Measurements from ENCODE around the gene MRPS2. TPM values are rescaled to one million over a fixed set of nuclear protein-coding genes. Genes with fewer than 3 reads are reported as not detected.

The MRPS2 gene
- polyA plus RNA-seq, 2 of the 4 experiments (the other 2 are of a cell fraction), result 66.9 to 90.1 TPM

DNA sequence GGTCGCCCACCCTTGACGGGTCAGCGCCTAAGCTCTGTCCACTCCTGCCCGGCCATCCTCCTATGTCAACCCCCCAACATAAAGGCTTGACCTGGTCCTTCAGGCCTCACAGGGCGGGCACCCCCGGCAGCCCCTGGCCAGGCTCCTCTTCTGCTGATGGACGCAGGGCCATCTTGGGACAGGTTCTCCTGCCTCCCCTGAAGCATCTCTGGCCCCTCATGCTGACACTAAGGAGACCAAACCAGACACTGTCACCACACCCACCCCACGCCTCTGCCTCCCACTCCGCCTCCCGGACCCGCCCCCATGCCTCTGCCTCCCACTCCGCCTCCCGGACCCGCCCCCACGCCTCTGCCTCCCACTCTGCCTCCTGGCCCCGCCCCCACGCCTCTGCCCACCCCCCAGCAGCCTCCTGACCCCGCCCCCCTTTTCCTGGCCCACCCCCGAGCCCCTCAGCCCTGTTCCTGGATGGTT, 52.3 kb downstream of the MRPS2 start:
- CTCF ChIA-PET, result interaction anchor here (0.7 to 1.3 kb wide), 4 partner anchors 17 to 1881 kb away, joined by 3 to 4 read pairs (median 3); no protein-coding TSS in a partner anchor
- Histone ChIP-seq H3K9me3 (no peaks in the 10 kb centered on the region), H3K4me2 (no peak overlapping the region), H3K4me1 (0 out of 3 replicates have a peak, but pooled peaks cover 2% of the 10 kb centered on the region), H3K4me3 (no peak overlapping the region), H3K27ac (no peak overlapping the region)
- FAIRE-seq, result no peak
- no peak for DNase-seq (ENCODE audit: low read depth in 1 of 2, low spot score in 1 of 2)
- 80% methylated on average over 6 of the region's 19 CpGs for WGBS (ENCODE audit: missing lambda C conversion rate)
- no peak for TF ChIP-seq MYC (IDR thresholded peaks at IDR 0.05; ENCODE audit: borderline replicate concordance, low read length)
- TF ChIP-seq CBX2 (IDR thresholded peaks at IDR 0.05; ENCODE audit: borderline replicate concordance, low read depth), result no peak
- TF ChIP-seq BHLHE40 (IDR thresholded peaks at IDR 0.05; ENCODE audit: low read depth, low read length), result no peak
- TF ChIP-seq GATA3 (IDR thresholded peaks at IDR 0.05; ENCODE audit: borderline replicate concordance), result no peak
- TF ChIP-seq SMC3 (IDR thresholded peaks at IDR 0.05), result no peak
- TF ChIP-seq HDAC2 (IDR thresholded peaks at IDR 0.05), result no peak
- TF ChIP-seq, protein P1, sequence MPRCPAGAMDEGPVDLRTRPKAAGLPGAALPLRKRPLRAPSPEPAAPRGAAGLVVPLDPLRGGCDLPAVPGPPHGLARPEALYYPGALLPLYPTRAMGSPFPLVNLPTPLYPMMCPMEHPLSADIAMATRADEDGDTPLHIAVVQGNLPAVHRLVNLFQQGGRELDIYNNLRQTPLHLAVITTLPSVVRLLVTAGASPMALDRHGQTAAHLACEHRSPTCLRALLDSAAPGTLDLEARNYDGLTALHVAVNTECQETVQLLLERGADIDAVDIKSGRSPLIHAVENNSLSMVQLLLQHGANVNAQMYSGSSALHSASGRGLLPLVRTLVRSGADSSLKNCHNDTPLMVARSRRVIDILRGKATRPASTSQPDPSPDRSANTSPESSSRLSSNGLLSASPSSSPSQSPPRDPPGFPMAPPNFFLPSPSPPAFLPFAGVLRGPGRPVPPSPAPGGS (IDR thresholded peaks at IDR 0.05), result no peak
- TF ChIP-seq NR3C1 (IDR thresholded peaks at IDR 0.05), result no peak
- TF ChIP-seq KDM1A (IDR thresholded peaks at IDR 0.05; ENCODE audit: low read depth), result no peak
- TF ChIP-seq EHMT2 (IDR thresholded peaks at IDR 0.05; ENCODE audit: low read depth), result no peak
- no peak for TF ChIP-seq PBX3 (IDR thresholded peaks at IDR 0.05)
- no peak for TF ChIP-seq SREBF2 (IDR thresholded peaks at IDR 0.05)
- TF ChIP-seq FOXS1 (CRISPR knock-in tag; IDR thresholded peaks at IDR 0.05), result no peak
- no peak for TF ChIP-seq ZFP36 (IDR thresholded peaks at IDR 0.05; ENCODE audit: borderline replicate concordance, partially characterized antibody)
- no peak for TF ChIP-seq HOXB13 (CRISPR knock-in tag; IDR thresholded peaks at IDR 0.05; ENCODE audit: low read depth)
- TF ChIP-seq POLR2AphosphoS2 (conservative IDR thresholded peaks at IDR 0.05; ENCODE audit: low read length), result no peak
- TF ChIP-seq JUN (IDR thresholded peaks at IDR 0.05), result no peak
- no peak for TF ChIP-seq ESRRA (IDR thresholded peaks at IDR 0.05; ENCODE audit: borderline replicate concordance, low read length)
- TF ChIP-seq JUNB (IDR thresholded peaks at IDR 0.05), result no peak
- no peak for TF ChIP-seq USF2 (IDR thresholded peaks at IDR 0.05)
- no peak for ATAC-seq
- POLR2A ChIA-PET, result no interaction called here

Other genes with a start within 250 kb of the MRPS2 start
- 7.4 and 8.5 TPM in 2 replicates for gene PPP1R26, start 20.9 kb upstream of the MRPS2 start, polyA plus RNA-seq (2011; rRNA removed)
- 10.9 to 12.7 TPM (median 11.4 TPM) in 3 replicates for gene PPP1R26, start 20.9 kb upstream of the MRPS2 start, polyA plus RNA-seq (2017; fragmentation: RNase III; extraction: RNeasy Plus Mini Kit Qiagen cat#74134 plus additional on column Dnase treatment)
- gene LCN1, start 20.8 kb downstream of the MRPS2 start, polyA plus RNA-seq (2011; rRNA removed), result not detected in 2 replicates
- gene LCN1, start 20.8 kb downstream of the MRPS2 start, polyA plus RNA-seq (2017; fragmentation: RNase III; extraction: RNeasy Plus Mini Kit Qiagen cat#74134 plus additional on column Dnase treatment), result not detected in 3 replicates
- gene OBP2A, start 45.4 kb downstream of the MRPS2 start, polyA plus RNA-seq (2011; rRNA removed), result not detected in 2 replicates
- gene OBP2A, start 45.4 kb downstream of the MRPS2 start, polyA plus RNA-seq (2017; fragmentation: RNase III; extraction: RNeasy Plus Mini Kit Qiagen cat#74134 plus additional on column Dnase treatment), result not detected in 3 replicates
- gene PAEP, start 61.1 kb downstream of the MRPS2 start, polyA plus RNA-seq (2011; rRNA removed), result 0.15 TPM in 1 of 2 replicates, not detected in the other
- gene PAEP, start 61.1 kb downstream of the MRPS2 start, polyA plus RNA-seq (2017; fragmentation: RNase III; extraction: RNeasy Plus Mini Kit Qiagen cat#74134 plus additional on column Dnase treatment), result not detected in 3 replicates
- not detected in 2 replicates for gene GLT6D1, start 138.9 kb downstream of the MRPS2 start, polyA plus RNA-seq (2011; rRNA removed)
- gene GLT6D1, start 138.9 kb downstream of the MRPS2 start, polyA plus RNA-seq (2017; fragmentation: RNase III; extraction: RNeasy Plus Mini Kit Qiagen cat#74134 plus additional on column Dnase treatment), result not detected in 3 replicates
- not detected in 2 replicates for gene LCN9, start 162.6 kb downstream of the MRPS2 start, polyA plus RNA-seq (2011; rRNA removed)
- gene LCN9, start 162.6 kb downstream of the MRPS2 start, polyA plus RNA-seq (2017; fragmentation: RNase III; extraction: RNeasy Plus Mini Kit Qiagen cat#74134 plus additional on column Dnase treatment), result not detected in 3 replicates
- gene SOHLH1, start 198.8 kb downstream of the MRPS2 start, polyA plus RNA-seq (2011; rRNA removed), result not detected in 2 replicates
- not detected in 3 replicates for gene SOHLH1, start 198.8 kb downstream of the MRPS2 start, polyA plus RNA-seq (2017; fragmentation: RNase III; extraction: RNeasy Plus Mini Kit Qiagen cat#74134 plus additional on column Dnase treatment)
- not detected in 2 replicates for gene KCNT1, start 201.5 kb downstream of the MRPS2 start, polyA plus RNA-seq (2011; rRNA removed)
- gene KCNT1, start 201.5 kb downstream of the MRPS2 start, polyA plus RNA-seq (2017; fragmentation: RNase III; extraction: RNeasy Plus Mini Kit Qiagen cat#74134 plus additional on column Dnase treatment), result not detected in 3 replicates

All from A549 (cell line).